GM19468 (cell line): ENCODE measurements around the gene IPO4.
A peak's percentile ranks its signal among the peaks of the same experiment; 100 is the strongest.

Experiments
- ATAC-seq: cut with Tn5 transposase; IDR thresholded peaks from one replicate; pipeline ENCODE4 v1.9.1; 2021; ENCODE audit warnings: mild to moderate bottlenecking, moderate library complexity, moderate number of reproducible peaks; ENCODE audit not compliant: unreplicated experiment; ENCODE audit errors: extremely low read depth

Gene IPO4

DNA sequence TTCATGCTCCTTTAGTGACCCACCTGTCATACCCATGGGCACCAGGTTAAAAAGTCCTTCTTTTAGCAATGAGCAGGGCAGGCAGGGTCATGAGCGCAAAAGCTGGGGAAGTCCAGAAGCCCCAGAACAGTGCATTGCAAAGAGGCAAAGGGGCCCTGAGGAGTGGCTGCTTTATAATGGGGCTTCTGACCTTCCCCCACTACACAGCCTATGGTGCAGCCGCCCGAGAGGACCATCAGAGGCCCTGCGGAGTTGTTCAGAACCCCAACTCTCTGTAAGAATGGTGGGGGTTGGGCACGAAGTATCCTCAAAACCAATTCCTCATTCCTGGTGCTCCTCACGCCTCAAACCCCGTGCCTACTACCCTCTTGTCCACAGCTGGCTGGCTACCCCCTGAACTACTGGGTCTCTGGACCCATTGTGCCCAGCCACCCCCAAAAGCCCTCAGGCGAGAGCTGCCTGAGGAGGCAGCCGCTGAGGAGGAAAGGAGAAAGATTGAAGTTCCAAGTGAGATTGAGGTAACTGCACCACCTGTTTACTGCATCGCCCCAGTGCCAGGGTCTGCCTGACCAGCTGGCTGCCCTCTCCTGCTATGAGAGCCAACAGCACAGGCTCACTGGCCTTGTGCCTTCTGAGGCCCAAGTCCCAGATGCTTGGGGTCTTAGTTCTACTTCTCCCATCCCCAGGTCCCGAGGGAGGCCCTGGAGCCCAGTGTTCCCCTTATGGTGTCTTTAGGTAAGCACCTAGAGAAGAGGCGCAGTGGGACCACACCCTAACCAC, 10.0 kb downstream of the IPO4 start:
- ATAC-seq, result no peak

DNA sequence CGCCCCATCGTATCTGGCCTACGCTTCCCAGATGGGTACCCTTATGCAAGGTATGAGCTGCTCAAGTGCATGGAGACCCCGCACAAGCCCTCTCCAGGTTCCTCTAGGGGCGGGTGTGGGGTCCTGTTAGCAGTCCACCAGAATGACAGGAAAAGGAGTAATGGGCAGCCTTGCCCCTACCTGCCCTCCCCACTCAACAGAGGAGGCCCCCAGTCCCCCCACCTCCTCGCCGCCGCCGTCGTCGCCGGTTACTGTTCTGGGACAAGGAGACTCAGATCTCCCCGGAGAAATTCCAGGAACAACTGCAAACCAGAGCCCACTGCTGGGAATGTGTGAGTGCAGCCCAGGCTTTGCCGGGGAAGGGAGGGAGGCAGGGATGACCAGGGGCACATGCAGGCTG, 10.7 kb downstream of the IPO4 start:
- no peak for ATAC-seq

DNA sequence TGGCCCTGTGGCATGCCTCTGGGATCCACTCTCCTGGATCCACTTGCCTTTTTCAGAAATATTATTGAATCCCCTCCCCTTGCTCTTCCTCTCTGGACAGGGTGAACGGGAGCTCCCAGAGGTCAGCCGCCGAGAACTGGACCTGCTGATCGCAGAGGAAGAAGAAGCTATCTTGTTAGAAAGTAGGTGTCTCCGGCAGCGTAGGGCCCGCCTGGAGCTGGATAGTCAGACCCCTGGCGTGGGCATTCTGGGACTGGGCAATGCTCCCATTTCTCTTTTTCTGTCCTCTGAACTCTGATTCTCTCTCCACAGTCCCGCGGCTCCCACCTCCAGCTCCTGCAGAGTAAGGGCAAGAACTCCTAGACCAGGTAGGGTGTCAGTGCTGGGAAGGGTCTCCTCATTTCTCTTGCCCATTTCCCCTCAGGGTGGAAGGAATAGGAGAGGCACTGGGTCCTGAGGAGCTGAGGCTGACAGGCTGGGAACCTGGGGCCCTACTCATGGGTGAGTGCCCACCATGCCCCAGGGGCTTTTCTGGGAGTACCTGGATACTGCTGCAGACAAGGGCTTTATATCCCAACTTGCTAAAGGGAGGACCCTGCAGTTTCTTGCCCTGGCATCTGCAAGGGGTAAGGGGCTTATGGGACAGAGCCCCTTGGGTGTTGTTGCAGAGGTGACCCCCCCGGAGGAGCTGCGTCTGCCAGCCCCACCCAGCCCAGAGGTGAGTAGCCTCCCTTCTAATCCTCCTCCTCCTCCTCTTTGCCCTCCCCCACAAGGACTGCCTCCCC, 11.4 kb downstream of the IPO4 start:
- ATAC-seq, result no peak

DNA sequence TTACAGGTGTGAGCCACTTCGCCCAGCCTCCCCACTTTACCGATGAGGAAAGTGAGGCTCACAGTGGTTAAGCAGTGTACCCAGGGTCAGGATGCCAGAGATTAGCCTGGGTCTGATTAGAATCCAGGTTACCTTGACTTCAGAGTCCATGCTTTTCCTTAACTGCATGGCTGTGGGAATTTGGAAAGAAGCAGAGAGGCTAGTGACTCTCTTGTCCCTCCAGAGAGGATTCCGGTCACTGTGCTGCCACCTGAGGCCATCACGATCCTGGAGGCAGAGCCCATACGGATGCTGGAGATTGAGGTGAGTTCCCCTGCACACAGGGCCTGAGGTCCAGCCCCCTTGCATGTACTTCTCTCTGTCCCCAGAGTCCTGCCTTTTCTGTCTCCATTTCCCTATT, 12.0 kb downstream of the IPO4 start:
- ATAC-seq, result no peak

DNA sequence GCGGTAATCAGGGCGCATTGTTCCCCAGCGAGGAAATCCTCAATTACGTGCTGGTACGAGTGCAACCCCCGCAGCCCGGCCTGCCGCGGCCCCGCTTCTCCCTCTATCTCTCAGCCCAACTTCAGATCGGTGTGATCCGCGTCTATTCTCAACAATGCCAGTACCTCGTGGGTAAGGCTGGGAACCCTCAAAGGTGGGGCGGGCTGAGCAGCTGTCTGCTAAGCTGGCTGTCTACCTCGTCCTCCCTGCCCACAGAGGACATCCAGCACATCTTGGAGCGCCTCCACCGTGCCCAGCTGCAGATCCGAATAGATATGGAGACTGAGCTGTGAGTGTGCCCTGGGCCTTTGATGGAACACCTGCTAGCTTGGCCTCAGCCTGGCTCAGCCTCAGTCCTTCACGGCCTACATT, 15.7 kb downstream of the IPO4 start:
- ATAC-seq, result no peak

- ATAC-seq, result no peak
Observed at GRCh38 chr14:24172261-24172860, 16.3 kb downstream of the IPO4 start.

GRCh38 chr14:24171422-24172260, 17.0 kb downstream of the IPO4 start, which contains the start of gene REC8:
Gene REC8 (plus strand): TSS chr14:24172080. CDS start chr14:24172553, 473 bp downstream.
- peak; percentile 69 for ATAC-seq

DNA sequence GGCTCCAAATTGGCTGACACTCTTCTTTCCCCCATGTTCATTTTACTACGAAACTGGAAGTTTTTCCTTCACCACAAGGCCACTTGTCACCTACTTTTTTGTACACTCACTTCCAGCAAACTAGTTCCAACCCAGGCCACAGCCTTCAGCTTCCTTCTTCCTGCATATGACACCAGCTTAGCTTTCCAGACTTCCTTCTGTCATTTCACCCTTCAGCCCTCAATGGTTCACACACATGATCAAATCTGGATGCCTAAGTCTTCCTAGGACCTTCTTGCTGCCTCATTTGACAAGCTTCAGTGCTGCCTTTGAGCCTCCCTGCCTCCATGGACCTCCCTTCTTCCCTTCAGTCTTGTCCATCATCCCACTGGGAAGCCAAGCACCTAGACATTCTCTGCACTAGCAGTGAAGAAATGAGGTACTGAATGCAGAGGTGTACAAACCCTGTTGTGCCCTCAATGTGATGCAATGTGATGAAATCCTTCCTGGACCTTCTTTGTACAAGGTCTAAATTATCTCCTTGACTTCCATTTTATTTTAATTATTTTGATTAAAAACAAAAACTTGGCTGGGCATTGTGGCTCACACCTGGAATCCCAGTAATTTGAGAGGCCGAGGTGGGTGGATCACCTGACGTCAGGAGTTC, 21.0 kb downstream of the IPO4 start:
- no peak for ATAC-seq

GRCh38 chr14:24165785-24166184, 22.8 kb downstream of the IPO4 start:
- no peak for ATAC-seq

DNA sequence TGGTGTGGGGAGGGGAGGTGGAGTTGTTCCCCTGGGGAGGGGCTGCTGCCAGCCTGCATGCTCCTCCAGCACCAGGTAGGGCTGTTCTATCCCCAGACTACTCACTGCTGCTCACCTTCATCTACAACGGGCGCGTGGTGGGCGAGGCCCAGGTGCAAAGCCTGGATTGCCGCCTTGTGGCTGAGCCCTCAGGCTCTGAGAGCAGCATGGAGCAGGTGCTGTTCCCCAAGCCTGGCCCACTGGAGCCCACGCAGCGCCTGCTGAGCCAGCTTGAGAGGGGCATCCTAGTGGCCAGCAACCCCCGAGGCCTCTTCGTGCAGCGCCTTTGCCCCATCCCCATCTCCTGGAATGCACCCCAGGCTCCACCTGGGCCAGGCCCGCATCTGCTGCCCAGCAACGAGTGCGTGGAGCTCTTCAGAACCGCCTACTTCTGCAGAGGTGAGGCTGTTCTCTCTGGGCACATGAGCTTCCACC, 24.1 kb downstream of the IPO4 start:
- no peak for ATAC-seq

- ATAC-seq, result no peak
Observed at GRCh38 chr14:24162093-24162492, 26.5 kb downstream of the IPO4 start.

- peak; percentile 69 for ATAC-seq
Observed at GRCh38 chr14:24160850-24161804, 27.5 kb downstream of the IPO4 start, which contains the start of gene IRF9. Gene IRF9 (plus strand): TSS chr14:24161265. CDS start chr14:24162145, 880 bp downstream.

DNA sequence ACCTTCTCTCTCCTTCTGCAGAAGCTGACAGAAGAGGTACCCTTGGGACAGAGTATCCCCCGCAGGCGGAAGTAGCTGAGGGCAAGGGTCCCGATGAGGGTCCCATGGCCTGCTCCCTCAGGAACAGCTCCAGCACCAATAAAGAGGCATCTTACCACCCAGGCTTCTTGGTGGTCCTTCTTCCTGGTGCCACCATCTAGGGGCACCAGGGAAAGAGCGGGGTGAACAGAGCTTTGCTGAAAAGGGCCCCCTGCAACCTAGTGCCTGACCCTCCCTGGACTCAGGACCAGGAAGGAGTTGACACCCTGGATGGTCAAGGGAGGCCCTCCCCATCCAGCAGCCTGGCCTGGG, 28.1 kb downstream of the IPO4 start:
- no peak for ATAC-seq

DNA sequence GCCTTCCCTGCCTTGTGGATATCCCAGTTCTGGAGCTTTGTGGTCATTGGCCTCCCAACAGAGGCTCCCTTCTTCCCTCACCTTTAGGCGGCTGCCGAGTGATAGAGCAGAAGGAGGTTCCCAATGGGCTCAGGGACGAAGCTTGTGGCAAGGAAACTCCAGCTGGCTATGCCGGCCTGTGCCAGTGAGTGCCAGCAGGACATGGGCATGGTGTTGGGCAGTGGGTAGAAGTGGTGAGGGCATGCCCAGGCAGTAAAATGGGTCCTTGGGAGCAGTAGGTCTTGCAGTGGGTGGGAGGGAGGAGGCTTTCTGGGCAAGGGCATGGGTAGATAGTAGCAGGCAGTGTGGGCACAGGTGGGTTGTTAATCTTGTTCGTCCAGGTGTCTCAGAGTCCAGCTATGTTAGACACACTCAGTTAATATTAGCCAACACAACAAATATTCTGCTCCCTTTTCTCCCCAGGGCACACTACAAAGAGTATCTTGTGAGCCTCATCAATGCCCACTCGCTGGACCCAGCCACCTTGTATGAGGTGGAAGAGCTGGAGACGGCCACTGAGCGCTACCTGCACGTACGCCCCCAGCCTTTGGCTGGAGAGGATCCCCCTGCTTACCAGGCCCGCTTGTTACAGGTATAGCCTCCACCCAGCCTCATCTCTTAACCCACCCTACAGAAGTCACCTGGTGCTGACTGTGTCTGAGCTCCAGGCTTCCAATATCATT, 28.7 kb downstream of the IPO4 start:
- ATAC-seq, result no peak

GRCh38 chr14:24157331-24157730, 31.3 kb downstream of the IPO4 start:
- ATAC-seq, result no peak

- no peak for ATAC-seq
Observed at GRCh38 chr14:24156840-24157239, 31.8 kb downstream of the IPO4 start.

DNA sequence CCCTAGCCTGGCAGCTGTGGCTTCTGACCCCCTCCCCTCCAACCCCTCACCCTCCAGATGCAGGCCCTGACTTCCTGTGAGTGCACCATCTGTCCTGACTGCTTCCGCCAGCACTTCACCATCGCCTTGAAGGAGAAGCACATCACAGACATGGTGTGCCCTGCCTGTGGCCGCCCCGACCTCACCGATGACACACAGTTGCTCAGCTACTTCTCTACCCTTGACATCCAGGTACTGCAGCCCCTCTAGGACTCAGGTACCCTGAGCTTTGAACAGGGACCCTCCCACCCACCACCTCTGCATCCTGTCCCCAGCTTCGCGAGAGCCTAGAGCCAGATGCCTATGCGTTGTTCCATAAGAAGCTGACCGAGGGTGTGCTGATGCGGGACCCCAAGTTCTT, 33.5 kb downstream of the IPO4 start:
- ATAC-seq, result no peak
